ENCODE data around the gene RAD51AP1.

DNA sequence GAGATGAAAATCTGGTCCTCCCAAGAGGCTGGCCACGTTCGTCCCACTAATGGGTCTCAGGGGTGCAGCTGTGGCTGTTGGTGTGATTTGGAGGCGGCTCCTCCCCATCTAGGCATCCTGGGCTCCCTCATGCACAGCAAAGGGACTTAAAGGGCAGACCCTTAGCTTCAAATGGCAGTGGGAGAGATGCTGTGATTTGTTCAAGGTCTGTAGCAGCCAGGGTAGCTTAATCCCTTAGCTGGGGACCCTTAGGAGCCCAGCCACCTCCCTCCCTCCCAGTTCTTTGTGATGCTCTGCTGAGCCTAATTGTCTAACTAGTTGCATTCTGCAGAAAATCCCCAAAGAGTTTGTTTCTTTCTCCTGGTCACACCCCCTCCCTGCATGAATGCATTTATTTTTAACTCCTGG is 41.6 kb downstream of the RAD51AP1 start:
- TF ChIP-seq, protein P1, sequence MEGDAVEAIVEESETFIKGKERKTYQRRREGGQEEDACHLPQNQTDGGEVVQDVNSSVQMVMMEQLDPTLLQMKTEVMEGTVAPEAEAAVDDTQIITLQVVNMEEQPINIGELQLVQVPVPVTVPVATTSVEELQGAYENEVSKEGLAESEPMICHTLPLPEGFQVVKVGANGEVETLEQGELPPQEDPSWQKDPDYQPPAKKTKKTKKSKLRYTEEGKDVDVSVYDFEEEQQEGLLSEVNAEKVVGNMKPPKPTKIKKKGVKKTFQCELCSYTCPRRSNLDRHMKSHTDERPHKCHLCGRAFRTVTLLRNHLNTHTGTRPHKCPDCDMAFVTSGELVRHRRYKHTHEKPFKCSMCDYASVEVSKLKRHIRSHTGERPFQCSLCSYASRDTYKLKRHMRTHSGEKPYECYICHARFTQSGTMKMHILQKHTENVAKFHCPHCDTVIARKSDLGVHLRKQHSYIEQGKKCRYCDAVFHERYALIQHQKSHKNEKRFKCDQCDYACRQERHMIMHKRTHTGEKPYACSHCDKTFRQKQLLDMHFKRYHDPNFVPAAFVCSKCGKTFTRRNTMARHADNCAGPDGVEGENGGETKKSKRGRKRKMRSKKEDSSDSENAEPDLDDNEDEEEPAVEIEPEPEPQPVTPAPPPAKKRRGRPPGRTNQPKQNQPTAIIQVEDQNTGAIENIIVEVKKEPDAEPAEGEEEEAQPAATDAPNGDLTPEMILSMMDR (IDR thresholded peaks at IDR 0.05; ENCODE audit: low read depth, low read length): no peak
- TF ChIP-seq EZH2phosphoT487 (IDR thresholded peaks at IDR 0.05; ENCODE audit: low read depth): no peak
